K562 (cell line): ENCODE data around the gene YOD1. TPM values are rescaled to one million over a fixed set of nuclear protein-coding genes. Genes with fewer than 3 reads are reported as not detected.

Experiments used
- CTBP1 ChIP-seq: fragments of 450-650 bp; IDR thresholded peaks from 2 replicates; pipeline ENCODE4 v1.6.1; 2016; ENCODE audit warnings: borderline replicate concordance
- EP300 ChIP-seq: IDR thresholded peaks from 2 replicates; pipeline ENCODE4 v1.6.1; 2012; ENCODE audit warnings: low read length, improper control_type of control experiment
- FOS ChIP-seq: IDR thresholded peaks from 3 replicates; pipeline ENCODE4 v1.6.1; 2011; ENCODE audit not compliant: insufficient read length; ENCODE audit errors: extremely low read depth
- FOXM1 ChIP-seq, 2 experiments: fragments of 450-650 bp in 1 of 2; sonication (generic) in 1 of 2; formaldehyde crosslinking in 1 of 2; IDR thresholded peaks; 2 replicates each; pipeline versions ENCODE4 v1.6.1 to v1.9.0; 2017 to 2022; ENCODE audit warnings: low read depth in 2 of 2, mild to moderate bottlenecking in 2 of 2, missing genetic modification reagents in 1 of 2, moderate library complexity in 1 of 2
- JUN ChIP-seq, 2 experiments: sonication (generic) in 1 of 2; formaldehyde crosslinking in 1 of 2; IDR thresholded peaks; 2 replicates each; pipeline versions ENCODE4 v1.6.1 to v1.8.0; 2012 to 2022; ENCODE audit warnings: borderline replicate concordance in 2 of 2, mild to moderate bottlenecking in 2 of 2, improper control_type of control experiment in 1 of 2, low read depth in 1 of 2, low read length in 1 of 2, missing genetic modification reagents in 1 of 2
- MBD1 ChIP-seq: fragments of 250-450 bp; sonication (Bioruptor Pico); IDR thresholded peaks from 2 replicates; pipeline ENCODE4 v1.8.0; 2022; ENCODE audit warnings: inconsistent platforms
- MXD1 ChIP-seq: fragments of 250-450 bp; sonication (Bioruptor Pico); IDR thresholded peaks from 2 replicates; pipeline ENCODE4 v1.8.0; 2021; ENCODE audit warnings: borderline replicate concordance, mild to moderate bottlenecking, moderate library complexity; ENCODE audit not compliant: poor library complexity, severe bottlenecking
- NR3C1 ChIP-seq: sonication (generic); formaldehyde crosslinking; IDR thresholded peaks from 2 replicates; pipeline ENCODE4 v1.8.1; 2022; ENCODE audit warnings: missing genetic modification reagents
- RUNX1 ChIP-seq: sonication (generic); IDR thresholded peaks from 2 replicates; pipeline ENCODE4 v1.6.1; 2016; ENCODE audit warnings: antibody characterized with exemption, low read depth
- STAG1 ChIP-seq: sonication (generic); formaldehyde crosslinking; IDR thresholded peaks from 2 replicates; pipeline ENCODE4 v1.5.0; 2020; ENCODE audit warnings: missing genetic modification reagents, borderline replicate concordance
- TGIF2 ChIP-seq: sonication (generic); formaldehyde crosslinking; IDR thresholded peaks from 2 replicates; pipeline ENCODE4 v1.8.1; 2022; ENCODE audit warnings: mild to moderate bottlenecking, missing genetic modification reagents, moderate library complexity
- ZBTB8A ChIP-seq: fragments of 450-650 bp; IDR thresholded peaks from 2 replicates; pipeline ENCODE4 v1.6.1; 2018; ENCODE audit warnings: mild to moderate bottlenecking, moderate library complexity; ENCODE audit not compliant: partially characterized antibody
- ZFP30 ChIP-seq: fragments of 250-450 bp; sonication (Bioruptor Pico); IDR thresholded peaks from 2 replicates; pipeline ENCODE4 v1.8.0; 2022; ENCODE audit warnings: moderate library complexity, mild to moderate bottlenecking, inconsistent platforms, borderline replicate concordance
- ZNF512 ChIP-seq: IDR thresholded peaks from 2 replicates; pipeline ENCODE4 v1.6.1; 2016; ENCODE audit warnings: missing genetic modification characterization, missing compliant biosample characterization
- ZSCAN29 ChIP-seq: fragments of 450-650 bp; IDR thresholded peaks from 2 replicates; pipeline ENCODE4 v1.6.1; 2017
- polyA plus RNA-seq, 8 experiments: library from polyadenylated mRNA; depleted of rRNA in 4 of 8; stranded (reverse) in 5 of 8; unstranded in 3 of 8; fragments of >200 nt; fragmentation: Nextera tagmentation in 2 of 8; fragmentation: Illumina TruSeq in 1 of 8; extraction: Ambion mirVana in 2 of 8; extraction: Trizol in 1 of 8; gene quantifications; 2 replicates each; pipeline versions ENCODE4 v1.2.1 to v1.2.3, GENCODE V29; 2011 to 2014; ENCODE audit warnings: inconsistent platforms in 1 of 8, missing spikeins in 1 of 8
- total RNA-seq, 7 experiments: library from RNA; depleted of rRNA in 6 of 7; stranded (reverse); fragments of >200 nt in 6 of 7; fragmentation: Illumina TruSeq in 2 of 7; extraction: Trizol in 2 of 7; gene quantifications; 2 replicates each; pipeline versions ENCODE4 v1.2.1 to v1.2.3, GENCODE V29; 2011 to 2021; ENCODE audit warnings: low replicate concordance in 1 of 7

Gene YOD1
- total and polyA plus RNA-seq, 9 of the 15 experiments (the other 6 are each of a cell fraction or from before 2014, with no cell fraction given): 18.2 to 78.1 (median 46.9) TPM

GRCh38 chr1:207025146-207025880 lies 25.7 kb downstream of the YOD1 start (continued):
- no peak for TF ChIP-seq ZNF512
- no peak for TF ChIP-seq ZFP30
- TF ChIP-seq STAG1 (CRISPR knock-in tag): no peak
- no peak for TF ChIP-seq JUN (IDR thresholded peaks at IDR 0.05; ENCODE audit: borderline replicate concordance, low read depth, low read length)
- no peak for TF ChIP-seq JUN (CRISPR knock-in tag; IDR thresholded peaks at IDR 0.05; ENCODE audit: borderline replicate concordance)
- no peak for TF ChIP-seq FOXM1 (IDR thresholded peaks at IDR 0.05; ENCODE audit: low read depth)
- TF ChIP-seq FOXM1 (CRISPR knock-in tag; IDR thresholded peaks at IDR 0.05; ENCODE audit: low read depth): no peak
- no peak for TF ChIP-seq ZBTB8A
- TF ChIP-seq NR3C1 (CRISPR knock-in tag): no peak
- TF ChIP-seq MBD1 (CRISPR knock-in tag): no peak
- no peak for TF ChIP-seq RUNX1
- no peak for TF ChIP-seq CTBP1
- TF ChIP-seq EP300: peak; percentile 2; the same call in 1 of the 2 replicates
- TF ChIP-seq TGIF2 (CRISPR knock-in tag): no peak
- TF ChIP-seq FOS: no peak
- TF ChIP-seq ZSCAN29: no peak
- TF ChIP-seq MXD1 (CRISPR knock-in tag): no peak
